Keratinocyte (primary cell): ENCODE data around the gene INPP5K.

ENCODE experiments used
- EZH2 ChIP-seq: IDR thresholded peaks from one replicate; pipeline ENCODE4 v1.6.1; 2012; ENCODE audit warnings: inconsistent platforms, mild to moderate bottlenecking, low read length, moderate library complexity
- TF ChIP-seq, protein P1 (sequence below), 3 experiments: IDR thresholded peaks in 1 of 3; conservative IDR thresholded peaks in 1 of 3; optimal IDR thresholded peaks in 1 of 3; 2 replicates in 2 of 3; 3 replicates in 1 of 3; pipeline versions ENCODE3 to v1.5.1; 2011; ENCODE audit warnings: low read length in 3 of 3, mild to moderate bottlenecking in 3 of 3, moderate library complexity in 2 of 3, control low read depth in 1 of 3, inconsistent platforms in 1 of 3; ENCODE audit not compliant: insufficient read depth in 2 of 3; ENCODE audit errors: extremely low read depth in 1 of 3

DNA sequence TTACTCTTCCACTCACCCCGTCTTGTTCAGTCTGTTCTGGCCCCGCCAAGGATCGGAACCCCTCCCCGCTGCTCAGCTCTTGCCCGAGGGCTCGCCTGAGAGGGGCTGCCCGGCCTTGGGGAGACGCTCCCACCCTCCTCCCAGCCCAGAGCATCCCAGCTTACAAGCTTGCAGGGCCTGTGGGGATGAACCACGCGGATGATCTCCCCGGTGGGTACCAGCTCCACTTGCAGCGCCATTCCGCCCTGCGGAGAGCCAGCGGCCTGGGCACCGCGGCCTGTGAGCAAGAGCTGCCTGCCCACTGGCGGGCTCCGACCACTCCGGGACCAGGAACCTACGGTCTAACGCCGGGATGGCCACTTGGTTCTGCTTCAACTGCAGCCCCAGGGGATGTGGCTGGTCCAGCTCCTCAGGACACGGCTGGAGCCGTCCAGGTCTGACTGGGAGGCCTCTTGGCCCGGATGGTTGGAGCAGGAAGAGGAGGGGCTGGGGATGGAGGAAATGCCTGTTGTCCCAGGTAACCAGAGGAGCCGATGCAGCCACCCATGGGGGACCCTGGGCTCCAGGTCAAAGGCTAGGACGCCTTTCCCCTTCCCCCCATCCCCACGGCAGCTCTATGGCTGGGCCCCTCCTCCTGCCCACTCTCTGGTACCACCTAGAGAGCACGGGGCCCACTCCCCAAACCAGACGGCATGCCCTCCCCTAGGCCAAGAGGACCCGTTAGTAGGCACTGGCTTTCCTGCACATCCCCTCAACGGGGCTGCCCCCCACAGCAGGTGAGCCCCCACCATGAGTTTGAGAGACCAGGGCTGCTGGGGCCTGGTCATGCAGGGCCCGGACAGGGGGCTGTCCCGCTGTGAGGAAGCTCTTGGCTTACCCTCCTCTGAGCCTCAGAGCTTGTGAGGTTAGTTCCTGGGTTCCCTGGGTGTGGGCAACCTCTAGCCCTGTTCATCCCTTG is 23.9 kb downstream of the INPP5K start, which contains the start of gene MYO1C:
- TF ChIP-seq, protein P1, sequence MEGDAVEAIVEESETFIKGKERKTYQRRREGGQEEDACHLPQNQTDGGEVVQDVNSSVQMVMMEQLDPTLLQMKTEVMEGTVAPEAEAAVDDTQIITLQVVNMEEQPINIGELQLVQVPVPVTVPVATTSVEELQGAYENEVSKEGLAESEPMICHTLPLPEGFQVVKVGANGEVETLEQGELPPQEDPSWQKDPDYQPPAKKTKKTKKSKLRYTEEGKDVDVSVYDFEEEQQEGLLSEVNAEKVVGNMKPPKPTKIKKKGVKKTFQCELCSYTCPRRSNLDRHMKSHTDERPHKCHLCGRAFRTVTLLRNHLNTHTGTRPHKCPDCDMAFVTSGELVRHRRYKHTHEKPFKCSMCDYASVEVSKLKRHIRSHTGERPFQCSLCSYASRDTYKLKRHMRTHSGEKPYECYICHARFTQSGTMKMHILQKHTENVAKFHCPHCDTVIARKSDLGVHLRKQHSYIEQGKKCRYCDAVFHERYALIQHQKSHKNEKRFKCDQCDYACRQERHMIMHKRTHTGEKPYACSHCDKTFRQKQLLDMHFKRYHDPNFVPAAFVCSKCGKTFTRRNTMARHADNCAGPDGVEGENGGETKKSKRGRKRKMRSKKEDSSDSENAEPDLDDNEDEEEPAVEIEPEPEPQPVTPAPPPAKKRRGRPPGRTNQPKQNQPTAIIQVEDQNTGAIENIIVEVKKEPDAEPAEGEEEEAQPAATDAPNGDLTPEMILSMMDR (optimal IDR thresholded peaks at IDR 0.05 in 1 of 3, IDR thresholded peaks at IDR 0.05 in 1 of 3, conservative IDR thresholded peaks at IDR 0.05 in 1 of 3; ENCODE audit: extremely low read depth in 1 of 3, insufficient read depth in 2 of 3, low read length in 3 of 3): no peak
- no peak for TF ChIP-seq EZH2
